DMS114 treated with DMSO at 0.1 percent for 48 hours (cell line): ENCODE data around the gene ADGRE2.
"Not testable (repeated sequence)": the region's sequence is repeated elsewhere in the genome, so short reads cannot be mapped to it uniquely, and the experiment has no call there.

ENCODE experiments used
- DNase-seq: peaks from one replicate; lab custom pipeline; 2025; ENCODE audit not compliant: unreplicated experiment; lab: John Stamatoyannopoulos, UW

ADGRE2 gene

GRCh38 chr19:14778110-14778845 is at the start of gene ADGRE2:
ADGRE2 (minus strand) TSS chr19:14778560; CDS start chr19:14776756, 1,804 bp downstream.
- not testable (repeated sequence) for DNase-seq

DNA sequence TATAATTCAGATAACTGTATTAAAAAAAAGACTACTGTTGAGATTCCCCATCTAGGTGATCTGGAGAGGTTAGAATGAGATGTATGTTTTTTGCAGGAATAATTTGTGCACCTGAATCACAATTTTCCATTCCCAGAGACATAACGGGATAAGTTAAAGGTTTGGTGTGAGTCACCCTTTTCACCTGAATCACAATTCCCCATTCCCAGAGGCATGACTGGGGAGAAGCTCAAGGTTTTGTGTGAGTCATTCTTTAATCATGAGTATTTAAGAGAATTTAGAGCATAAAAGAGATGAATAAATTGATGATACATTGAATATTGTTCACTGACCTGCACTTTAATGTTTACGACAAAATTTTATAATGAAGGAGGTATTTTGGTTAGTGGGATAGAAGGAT is 47.6 kb upstream of the ADGRE2 start:
- DNase-seq = no peak

GRCh38 chr19:14821937-14822336 is 43.6 kb upstream of the ADGRE2 start:
- DNase-seq = no peak

GRCh38 chr19:14818588-14818987 is 40.2 kb upstream of the ADGRE2 start:
- DNase-seq = no peak

- DNase-seq = no peak
These were observed 38.7 kb upstream of the ADGRE2 start for GRCh38 chr19:14817052-14817451.

- no peak for DNase-seq
These were observed 36.8 kb upstream of the ADGRE2 start for GRCh38 chr19:14814982-14815652.

DNA sequence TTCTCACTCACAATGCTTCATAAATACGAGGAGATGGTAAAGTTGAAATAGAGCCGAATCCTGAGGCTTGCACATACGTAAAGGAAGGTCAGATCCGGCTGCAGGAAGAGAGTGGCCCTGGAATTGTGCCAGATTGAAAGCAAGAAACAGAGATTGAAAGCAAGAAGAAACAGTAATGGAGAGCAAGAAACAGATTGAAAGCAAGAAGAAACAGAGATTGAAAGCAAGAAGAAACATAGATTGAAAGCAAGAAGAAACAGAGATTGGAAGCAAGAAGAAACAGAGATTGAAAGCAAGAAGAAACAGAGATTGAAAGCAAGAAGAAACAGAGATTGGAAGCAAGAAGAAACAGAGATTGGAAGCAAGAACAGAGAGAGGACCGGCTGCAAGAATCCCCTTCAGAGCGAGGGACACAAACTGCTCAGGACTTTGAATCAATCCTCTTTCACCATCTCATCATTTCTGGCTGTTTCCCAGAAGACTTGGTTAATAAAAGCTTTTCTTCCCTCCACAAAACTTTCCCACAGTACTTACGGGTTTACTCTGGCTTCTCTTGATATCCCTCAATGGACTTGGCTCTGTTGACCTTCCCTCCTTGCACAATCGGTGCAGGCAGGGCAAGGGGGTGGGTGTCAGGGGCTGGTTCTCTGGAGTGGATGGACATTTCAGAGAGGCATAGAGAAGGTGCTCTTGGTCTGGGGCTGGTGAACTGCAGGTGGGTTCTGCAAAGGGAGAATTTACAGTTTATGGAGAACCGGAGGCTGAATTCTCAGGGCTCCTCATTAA is 31.1 kb upstream of the ADGRE2 start:
- DNase-seq = no peak

DNA sequence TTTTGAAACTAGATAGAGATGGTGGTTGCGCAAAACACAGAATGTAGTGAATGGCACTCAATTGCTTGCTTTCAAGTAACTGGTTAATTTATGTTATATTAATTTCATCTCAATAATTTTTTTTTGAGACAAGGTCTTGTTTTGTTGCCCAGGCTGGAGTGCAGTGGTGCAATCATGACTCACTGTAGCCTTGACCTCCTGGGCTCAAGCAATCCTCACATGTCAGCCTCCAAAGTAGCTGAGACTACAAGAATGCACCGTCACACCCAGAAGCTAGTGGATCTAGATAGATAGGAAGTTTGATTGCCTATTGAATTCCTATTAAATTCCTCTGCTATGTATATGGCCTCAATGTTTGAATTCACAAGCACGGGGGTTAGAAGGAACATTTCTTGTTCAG is 26.4 kb upstream of the ADGRE2 start:
- no peak for DNase-seq

- no peak for DNase-seq
These were observed 20.4 kb upstream of the ADGRE2 start for GRCh38 chr19:14798760-14799159.

GRCh38 chr19:14796021-14796420 is 17.7 kb upstream of the ADGRE2 start:
- DNase-seq = no peak

DNA sequence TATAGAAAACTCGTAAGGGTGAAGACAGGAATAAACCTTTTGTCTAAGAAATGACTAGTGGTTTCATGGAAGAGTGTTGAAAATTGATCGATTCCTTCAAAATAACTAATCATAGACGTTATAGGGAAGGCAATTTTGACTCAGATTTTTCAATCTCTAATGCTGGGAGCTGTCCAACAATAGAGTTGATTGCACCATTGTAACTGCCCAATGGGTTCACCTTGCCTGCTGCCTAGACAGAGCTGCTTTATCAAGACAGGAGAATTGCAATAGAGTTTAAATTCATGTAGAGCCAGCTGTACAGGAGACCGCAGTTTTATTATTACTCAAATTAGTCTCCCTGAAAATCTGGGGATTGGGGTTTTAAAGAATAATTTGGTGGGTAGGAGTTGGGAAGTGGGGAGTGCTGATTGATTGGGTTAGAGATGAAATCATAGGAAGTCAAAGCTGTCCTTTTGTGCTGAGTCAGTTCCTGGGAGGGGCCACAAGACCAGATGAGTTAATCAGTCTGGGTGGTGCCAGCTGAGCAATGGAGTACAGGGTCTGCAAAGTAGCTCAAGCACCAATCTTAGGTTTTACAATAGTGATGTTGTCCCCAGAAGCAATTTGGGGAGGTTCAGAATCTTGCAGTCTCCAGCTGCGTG is 16.8 kb upstream of the ADGRE2 start:
- DNase-seq = no peak

GRCh38 chr19:14792250-14792649 is 13.9 kb upstream of the ADGRE2 start:
- not testable (repeated sequence) for DNase-seq

GRCh38 chr19:14786421-14786851 is 8.1 kb upstream of the ADGRE2 start:
- peak; percentile 28 for DNase-seq

DNA sequence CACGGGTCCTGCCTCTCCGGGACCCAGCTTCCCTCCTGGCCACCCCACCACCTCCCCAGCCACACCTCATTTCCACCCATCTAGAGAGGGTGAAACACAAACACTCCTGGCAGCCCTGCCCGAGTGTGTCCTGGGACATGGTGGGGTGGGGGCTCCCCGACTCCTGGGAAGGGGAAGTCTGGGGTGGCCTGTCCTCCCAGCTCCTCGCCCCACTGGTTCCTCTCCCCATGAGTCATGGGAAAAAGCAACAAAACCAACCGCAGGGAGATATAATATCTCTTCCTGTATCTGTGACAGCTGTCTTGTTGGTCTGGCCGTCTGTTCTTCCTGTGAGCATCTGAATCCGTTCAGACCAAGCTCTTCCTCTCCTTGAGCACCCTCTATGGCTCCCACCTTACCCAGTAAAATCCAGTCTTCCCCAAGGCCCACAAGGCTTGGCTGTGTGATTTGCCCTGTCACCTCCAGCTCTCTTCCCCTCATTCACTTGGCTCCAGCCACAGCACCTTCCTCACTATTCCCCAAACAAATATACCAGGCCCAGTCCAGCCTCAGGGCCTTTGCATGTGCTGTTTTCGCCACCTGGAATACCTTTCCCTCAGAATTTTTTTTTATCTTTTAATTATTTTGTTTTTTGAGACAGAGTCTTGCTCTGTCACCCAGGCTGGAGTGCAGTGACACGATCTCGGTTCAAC is 6.9 kb upstream of the ADGRE2 start:
- not testable (repeated sequence) for DNase-seq

DNA sequence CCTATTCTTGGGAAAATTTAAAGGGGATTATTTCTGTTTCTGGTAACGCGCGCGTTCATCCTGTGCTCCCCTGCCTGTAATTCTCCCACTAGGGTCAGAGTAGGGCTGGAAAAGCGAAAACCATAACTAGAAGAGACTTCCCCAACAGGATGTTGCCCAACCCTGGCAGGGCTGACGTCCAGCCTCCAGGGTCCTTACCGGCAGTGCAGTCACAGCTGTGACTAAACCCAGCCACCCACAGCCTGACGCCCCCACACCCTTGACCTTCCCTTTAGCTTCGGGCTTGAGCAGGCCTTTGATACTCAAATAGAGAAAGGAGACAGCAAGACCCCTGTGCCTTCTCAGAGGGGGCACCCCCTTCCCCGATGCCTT is 6.4 kb upstream of the ADGRE2 start:
- DNase-seq = not testable (repeated sequence)

DNA sequence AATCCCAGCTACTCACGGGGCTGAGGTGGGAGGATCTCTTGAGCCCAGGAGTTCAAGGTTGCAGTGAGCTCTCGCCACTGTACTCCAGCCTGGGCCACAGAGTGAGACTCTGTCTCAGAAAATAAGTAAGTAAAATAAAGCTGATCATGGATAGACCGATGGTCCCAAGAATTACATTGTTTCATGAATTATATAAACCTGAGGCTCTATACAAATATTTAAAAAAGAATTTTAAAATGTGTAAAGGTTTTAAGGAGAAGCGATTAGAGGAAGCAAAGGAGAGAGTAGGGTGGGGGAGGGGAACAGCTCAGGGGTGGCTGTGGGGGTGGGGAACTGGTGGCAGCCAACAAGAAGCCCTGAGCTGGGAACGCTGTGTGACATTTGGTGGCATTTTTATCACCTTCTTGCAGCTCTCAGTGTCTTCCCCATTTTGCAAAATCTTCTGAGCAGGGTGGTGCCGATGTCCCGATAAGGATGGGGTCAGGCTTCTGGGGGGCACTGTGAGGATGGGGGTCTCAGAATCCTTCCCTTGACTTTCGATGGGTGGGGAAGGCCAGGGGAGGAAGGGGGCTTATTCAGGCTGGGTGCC is 5.1 kb upstream of the ADGRE2 start:
- DNase-seq = not testable (repeated sequence)

DNA sequence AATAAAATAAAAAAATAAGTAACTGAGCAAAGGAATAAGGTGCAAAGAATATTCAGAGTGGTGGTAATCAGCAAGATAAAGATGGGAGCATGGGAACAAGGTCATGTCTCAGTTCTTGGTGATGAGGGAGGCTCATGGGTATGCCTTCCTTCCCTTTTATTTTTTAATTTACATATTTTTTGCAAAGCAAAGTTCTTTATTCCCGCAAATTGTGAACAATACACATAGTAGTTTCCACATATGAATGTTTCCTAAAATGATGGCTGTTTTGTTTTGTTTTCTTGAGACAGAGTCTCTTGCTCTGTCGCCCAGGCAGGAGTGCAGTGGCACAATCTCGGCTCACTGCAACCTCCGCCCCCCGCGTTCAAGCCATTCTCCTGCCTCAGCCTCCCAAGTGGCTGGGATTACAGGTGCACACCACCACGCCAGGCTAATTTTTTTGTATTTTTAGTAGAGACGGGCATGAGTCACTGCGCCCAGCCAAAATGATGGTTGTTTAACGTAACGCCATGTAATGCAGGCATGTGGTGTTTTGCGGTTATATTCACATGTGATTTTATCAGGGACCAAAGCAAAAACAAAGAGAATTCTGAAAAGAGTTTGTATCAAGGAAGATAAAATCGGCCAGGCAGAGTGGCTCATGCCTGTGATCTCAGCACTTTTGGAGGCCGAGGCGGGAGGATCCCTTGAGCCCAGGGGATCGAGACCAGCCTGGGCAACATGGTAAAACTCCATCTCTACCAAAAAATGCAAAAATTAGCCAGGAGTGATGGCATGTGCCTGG is 4.5 kb upstream of the ADGRE2 start:
- no peak for DNase-seq

DNA sequence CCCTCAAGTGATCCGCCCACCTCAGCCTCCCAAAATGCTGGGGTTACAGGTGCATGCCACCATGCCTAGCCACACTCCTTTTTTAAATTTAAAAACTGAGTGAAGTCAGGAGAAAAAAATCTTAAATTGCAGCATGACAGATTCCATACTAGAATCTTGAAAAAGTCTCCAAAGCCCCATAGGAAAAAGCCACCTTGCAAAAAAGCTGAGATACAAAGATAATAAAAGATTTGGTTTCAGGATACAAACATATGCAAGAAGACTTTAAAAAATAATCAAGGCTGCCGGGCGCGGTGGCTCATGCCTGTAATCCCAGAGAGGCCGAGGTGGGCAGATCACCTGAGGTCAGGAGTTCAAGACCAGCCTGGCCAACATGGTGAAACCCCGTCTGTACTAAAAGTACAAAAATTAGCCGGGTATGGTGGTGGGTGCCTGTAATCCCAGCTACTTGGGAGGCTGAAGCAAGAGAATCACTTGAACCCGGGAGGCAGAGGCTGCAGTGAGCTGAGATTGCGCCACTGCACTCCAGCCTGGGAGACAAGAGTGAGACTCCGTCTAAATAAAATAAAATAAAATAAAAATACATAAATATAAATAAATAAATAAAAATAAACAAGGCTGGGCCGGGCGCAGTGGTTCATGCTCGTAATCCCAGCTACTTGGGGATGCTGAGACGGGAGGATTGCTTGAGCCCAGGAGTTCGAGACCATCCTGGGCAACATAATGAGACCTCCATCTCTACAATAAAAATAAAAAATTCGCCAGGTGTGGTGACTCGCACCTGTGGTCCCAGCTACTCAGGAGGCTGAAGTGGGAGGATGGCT is 3.6 kb upstream of the ADGRE2 start:
- DNase-seq = not testable (repeated sequence)
